ENCODE data around the gene PSMB9. TPM values are rescaled to one million over a fixed set of nuclear protein-coding genes. Genes with fewer than 3 reads are reported as not detected.
A peak's percentile ranks its signal among the peaks of the same experiment; 100 is the strongest.

PSMB9 gene
- total RNA-seq, 1 donor: 20.3 TPM

- H3K79me2 ChIP-seq (ENCODE audit: insufficient read depth, low read length): no peaks in the 10 kb centered on the region
- H3K4me3 ChIP-seq (ENCODE audit: insufficient read depth, low read length): no peak overlapping the region
- peaks cover 12% of the 10 kb centered on the region for H3K27me3 ChIP-seq (ENCODE audit: insufficient read depth, low read length)
- no peaks in the 10 kb centered on the region for H3K36me3 ChIP-seq (ENCODE audit: insufficient read depth, low read length)
- peak overlapping the region; percentile 47 for H3K4me2 ChIP-seq (ENCODE audit: insufficient read depth, low read length)
- no peaks in the 10 kb centered on the region for H4K20me1 ChIP-seq (ENCODE audit: insufficient read depth, low read length)
- peak overlapping the region; percentile 7 for H2AFZ ChIP-seq (ENCODE audit: low read length)
- H3K4me1 ChIP-seq (ENCODE audit: insufficient read depth, low read length): peaks cover 38% of the 10 kb centered on the region
- no peak for TF ChIP-seq CTCF (IDR thresholded peaks at IDR 0.05; ENCODE audit: extremely low read depth, low read depth, low read length)
- DNase-seq (ENCODE audit: insufficient read length, low spot score, missing footprints): peak; percentile 76
- peak overlapping the region; percentile 80 for H3K27ac ChIP-seq (ENCODE audit: low read depth, low read length)
- H3K9me3 ChIP-seq (ENCODE audit: low read depth, low read length): no peaks in the 10 kb centered on the region
These were observed 29.8 kb downstream of the PSMB9 start for GRCh38 chr6:32883789-32884188.

GRCh38 chr6:32885698-32886286 is 31.8 kb downstream of the PSMB9 start:
- H3K4me3 ChIP-seq (ENCODE audit: insufficient read depth, low read length): no peak overlapping the region
- peak; percentile 11 for DNase-seq (ENCODE audit: insufficient read length, low spot score, missing footprints)
- H3K79me2 ChIP-seq (ENCODE audit: insufficient read depth, low read length): no peaks in the 10 kb centered on the region
- peak; percentile 54 for TF ChIP-seq CTCF (IDR thresholded peaks at IDR 0.05; ENCODE audit: extremely low read depth, low read depth, low read length)
- peaks cover 38% of the 10 kb centered on the region for H3K4me1 ChIP-seq (ENCODE audit: insufficient read depth, low read length)
- H3K27me3 ChIP-seq (ENCODE audit: insufficient read depth, low read length): no peaks in the 10 kb centered on the region
- H3K36me3 ChIP-seq (ENCODE audit: insufficient read depth, low read length): no peaks in the 10 kb centered on the region
- no peak overlapping the region for H3K27ac ChIP-seq (ENCODE audit: low read depth, low read length)
- no peak overlapping the region for H2AFZ ChIP-seq (ENCODE audit: low read length)
- no peak overlapping the region for H3K4me2 ChIP-seq (ENCODE audit: insufficient read depth, low read length)
- H4K20me1 ChIP-seq (ENCODE audit: insufficient read depth, low read length): no peaks in the 10 kb centered on the region
- H3K9me3 ChIP-seq (ENCODE audit: low read depth, low read length): no peaks in the 10 kb centered on the region

- H3K27ac ChIP-seq (ENCODE audit: low read depth, low read length): peak overlapping the region; percentile 15
- peak; percentile 73 for DNase-seq (ENCODE audit: insufficient read length, low spot score, missing footprints)
- no peak overlapping the region for H2AFZ ChIP-seq (ENCODE audit: low read length)
- TF ChIP-seq CTCF (IDR thresholded peaks at IDR 0.05; ENCODE audit: extremely low read depth, low read depth, low read length): no peak
- no peaks in the 10 kb centered on the region for H3K9me3 ChIP-seq (ENCODE audit: low read depth, low read length)
- no peaks in the 10 kb centered on the region for H3K27me3 ChIP-seq (ENCODE audit: insufficient read depth, low read length)
- no peaks in the 10 kb centered on the region for H3K79me2 ChIP-seq (ENCODE audit: insufficient read depth, low read length)
- no peak overlapping the region for H3K4me3 ChIP-seq (ENCODE audit: insufficient read depth, low read length)
- H4K20me1 ChIP-seq (ENCODE audit: insufficient read depth, low read length): no peaks in the 10 kb centered on the region
- H3K4me1 ChIP-seq (ENCODE audit: insufficient read depth, low read length): peaks cover 38% of the 10 kb centered on the region
- H3K36me3 ChIP-seq (ENCODE audit: insufficient read depth, low read length): no peaks in the 10 kb centered on the region
- H3K4me2 ChIP-seq (ENCODE audit: insufficient read depth, low read length): peak overlapping the region; percentile 1
These were observed 32.8 kb downstream of the PSMB9 start for GRCh38 chr6:32886681-32887383.

GRCh38 chr6:32887616-32888015 is 33.6 kb downstream of the PSMB9 start:
- Histone ChIP-seq H3K36me3 (ENCODE audit: insufficient read depth, low read length) (no peaks in the 10 kb centered on the region), H3K79me2 (ENCODE audit: insufficient read depth, low read length) (no peaks in the 10 kb centered on the region), H3K27me3 (ENCODE audit: insufficient read depth, low read length) (no peaks in the 10 kb centered on the region), H3K9me3 (ENCODE audit: low read depth, low read length) (no peaks in the 10 kb centered on the region), H3K4me3 (ENCODE audit: insufficient read depth, low read length) (no peak overlapping the region), H3K4me1 (ENCODE audit: insufficient read depth, low read length) (peaks cover 35% of the 10 kb centered on the region), H2AFZ (ENCODE audit: low read length) (no peak overlapping the region), H3K4me2 (ENCODE audit: insufficient read depth, low read length) (no peak overlapping the region), H4K20me1 (ENCODE audit: insufficient read depth, low read length) (no peaks in the 10 kb centered on the region), H3K27ac (ENCODE audit: low read depth, low read length) (no peak overlapping the region)
- no peak for DNase-seq (ENCODE audit: insufficient read length, low spot score, missing footprints)
- TF ChIP-seq CTCF (IDR thresholded peaks at IDR 0.05; ENCODE audit: extremely low read depth, low read depth, low read length): no peak
